Keratinocyte (primary cell): ENCODE results near the gene SFTPB.

ENCODE experiments used
- CTCF ChIP-seq, 3 experiments: IDR thresholded peaks in 1 of 3; conservative IDR thresholded peaks in 1 of 3; optimal IDR thresholded peaks in 1 of 3; 2 replicates in 2 of 3; 3 replicates in 1 of 3; pipeline versions ENCODE3 to v1.5.1; 2011; ENCODE audit warnings: low read length in 3 of 3, mild to moderate bottlenecking in 3 of 3, moderate library complexity in 2 of 3, control low read depth in 1 of 3, inconsistent platforms in 1 of 3; ENCODE audit not compliant: insufficient read depth in 2 of 3; ENCODE audit errors: extremely low read depth in 1 of 3
- EZH2 ChIP-seq: IDR thresholded peaks from one replicate; pipeline ENCODE4 v1.6.1; 2012; ENCODE audit warnings: inconsistent platforms, mild to moderate bottlenecking, low read length, moderate library complexity

GRCh38 chr2:85644909-85645308 is 23.1 kb downstream of the SFTPB start:
- TF ChIP-seq EZH2, result no peak
- no peak for TF ChIP-seq CTCF (optimal IDR thresholded peaks at IDR 0.05 in 1 of 3, IDR thresholded peaks at IDR 0.05 in 1 of 3, conservative IDR thresholded peaks at IDR 0.05 in 1 of 3; ENCODE audit: extremely low read depth in 1 of 3, insufficient read depth in 2 of 3, low read length in 3 of 3)
